ENCODE results near the gene ARL4A. TPM values are rescaled to one million over a fixed set of nuclear protein-coding genes. Genes with fewer than 3 reads are reported as not detected.

ARL4A gene
- total and polyA plus RNA-seq, 9 of the 15 experiments (the other 6 are each of a cell fraction or from before 2014, with no cell fraction given), result 118 to 688 (median 172) TPM

- TF ChIP-seq SIN3B (IDR thresholded peaks at IDR 0.05; ENCODE audit: low read depth) (0 out of 2 replicates have a peak, but pooled peaks have one; percentile 51), ESRRB (CRISPR knock-in tag; IDR thresholded peaks at IDR 0.05; ENCODE audit: borderline replicate concordance) (no peak), PURB (CRISPR knock-in tag; IDR thresholded peaks at IDR 0.05; ENCODE audit: low read depth) (no peak), HNRNPK (IDR thresholded peaks at IDR 0.05; ENCODE audit: low read depth, low read length, poor library complexity, severe bottlenecking) (no peak), SOX6 (IDR thresholded peaks at IDR 0.05) (peak; percentile 62), KDM2B (CRISPR knock-in tag; IDR thresholded peaks at IDR 0.05) (0 out of 2 replicates have a peak, but pooled peaks have one; percentile 48), C11orf30 (IDR thresholded peaks at IDR 0.05; ENCODE audit: low read depth) (no peak), CHD4 (IDR thresholded peaks at IDR 0.05; ENCODE audit: insufficient read depth, insufficient replicate concordance, low read depth, low read length, poor library complexity, severe bottlenecking) (peak; percentile 50), CBX2 (IDR thresholded peaks at IDR 0.05; ENCODE audit: insufficient read depth, low read length, poor library complexity, severe bottlenecking) (no peak), CBX1 (IDR thresholded peaks at IDR 0.05; ENCODE audit: low read depth) (peak; percentile 93), FOXA3 (CRISPR knock-in tag; conservative IDR thresholded peaks at IDR 0.05 in 1 of 2, IDR thresholded peaks at IDR 0.05 in 1 of 2) (no peak; a peak in 1 of 4 replicates), POLR2AphosphoS2 (IDR thresholded peaks at IDR 0.05; ENCODE audit: low read length) (no peak), ZKSCAN3 (CRISPR knock-in tag; IDR thresholded peaks at IDR 0.05) (no peak), ZFP91 (CRISPR knock-in tag; IDR thresholded peaks at IDR 0.05) (0 out of 2 replicates have a peak, but pooled peaks have one; percentile 15), GMEB1 (CRISPR knock-in tag; IDR thresholded peaks at IDR 0.05) (peak; percentile 71), TCFL5 (CRISPR knock-in tag; conservative IDR thresholded peaks at IDR 0.05) (no peak), THAP7 (CRISPR knock-in tag; IDR thresholded peaks at IDR 0.05) (no peak), NEUROD1 (IDR thresholded peaks at IDR 0.05; ENCODE audit: borderline replicate concordance, low read depth, low read length, partially characterized antibody) (peak; percentile 78), ZNF561 (CRISPR knock-in tag; conservative IDR thresholded peaks at IDR 0.05) (no peak), UBTF (IDR thresholded peaks at IDR 0.05; ENCODE audit: borderline replicate concordance in 1 of 2, low read depth in 2 of 2, low read length in 2 of 2) (no peak)
Observed at GRCh38 chr7:12686234-12686890, 1.1 kb upstream of the ARL4A start (continued).
